ENCODE results near the gene MYF5.

Gene MYF5

GRCh38 chr12:80711866-80712265 lies 4.8 kb upstream of the MYF5 start:
- DNase-seq (no peak), ATAC-seq (ENCODE audit: insufficient read depth, low read depth) (no peak)
- no peak for TF ChIP-seq EZH2 (IDR thresholded peaks at IDR 0.05; ENCODE audit: borderline replicate concordance, low read depth, low read length, severe bottlenecking)
- no peak for TF ChIP-seq CTCF (IDR thresholded peaks at IDR 0.05; ENCODE audit: borderline replicate concordance, extremely low read depth, low read length, poor library complexity, severe bottlenecking)
- Histone ChIP-seq H3K36me3 (ENCODE audit: insufficient read depth, low read length) (no peaks in the 10 kb centered on the region), H2AFZ (ENCODE audit: low read depth, low read length) (no peak overlapping the region), H4K20me1 (ENCODE audit: insufficient read depth, low read length) (no peaks in the 10 kb centered on the region), H3K9me3 (ENCODE audit: insufficient read depth, low read length, severe bottlenecking) (no peaks in the 10 kb centered on the region), H3K79me2 (ENCODE audit: insufficient read depth, low read length) (no peaks in the 10 kb centered on the region), H3K4me1 (ENCODE audit: insufficient read depth, low read length) (no peaks in the 10 kb centered on the region), H3K27me3 (ENCODE audit: insufficient read depth, low read length, poor library complexity) (no peaks in the 10 kb centered on the region), H3K4me3 (ENCODE audit: low read depth in 1 of 2, low read length in 2 of 2) (no peak overlapping the region), H3K9ac (ENCODE audit: low read depth, low read length) (no peak overlapping the region), H3K4me2 (ENCODE audit: insufficient read depth, low read length) (no peak overlapping the region), H3K27ac (ENCODE audit: low read length) (no peak overlapping the region)

DNA sequence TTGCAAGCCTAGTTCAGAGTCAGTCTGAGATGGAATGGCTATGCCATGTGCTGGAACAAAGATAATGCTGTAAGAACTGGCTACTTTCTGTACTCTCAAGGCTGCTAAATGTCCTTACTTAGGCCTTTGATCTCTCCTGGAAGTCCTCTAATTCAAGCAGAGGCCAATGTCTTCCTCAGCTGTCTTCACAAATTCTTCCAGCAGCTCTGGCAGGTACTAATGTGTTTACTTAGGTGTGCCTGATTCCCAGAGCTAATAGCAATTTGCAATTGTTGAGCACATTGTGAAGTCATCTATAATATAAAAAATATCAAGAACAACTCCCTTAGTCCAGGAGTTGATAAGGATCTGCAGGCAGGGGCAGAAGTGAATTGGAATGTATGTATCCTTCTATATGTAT lies 3.8 kb upstream of the MYF5 start:
- Histone ChIP-seq H3K9ac (ENCODE audit: low read depth, low read length) (no peak overlapping the region), H3K9me3 (ENCODE audit: insufficient read depth, low read length, severe bottlenecking) (no peaks in the 10 kb centered on the region), H2AFZ (ENCODE audit: low read depth, low read length) (no peak overlapping the region), H3K4me2 (ENCODE audit: insufficient read depth, low read length) (no peak overlapping the region), H3K4me3 (ENCODE audit: low read depth in 1 of 2, low read length in 2 of 2) (no peak overlapping the region), H3K36me3 (ENCODE audit: insufficient read depth, low read length) (no peaks in the 10 kb centered on the region), H3K4me1 (ENCODE audit: insufficient read depth, low read length) (no peaks in the 10 kb centered on the region), H3K27ac (ENCODE audit: low read length) (no peak overlapping the region), H4K20me1 (ENCODE audit: insufficient read depth, low read length) (no peaks in the 10 kb centered on the region), H3K27me3 (ENCODE audit: insufficient read depth, low read length, poor library complexity) (no peaks in the 10 kb centered on the region), H3K79me2 (ENCODE audit: insufficient read depth, low read length) (no peaks in the 10 kb centered on the region)
- TF ChIP-seq EZH2 (IDR thresholded peaks at IDR 0.05; ENCODE audit: borderline replicate concordance, low read depth, low read length, severe bottlenecking) (no peak), CTCF (IDR thresholded peaks at IDR 0.05; ENCODE audit: borderline replicate concordance, extremely low read depth, low read length, poor library complexity, severe bottlenecking) (no peak)
- ATAC-seq (ENCODE audit: insufficient read depth, low read depth), result no peak
- no peak for DNase-seq

DNA sequence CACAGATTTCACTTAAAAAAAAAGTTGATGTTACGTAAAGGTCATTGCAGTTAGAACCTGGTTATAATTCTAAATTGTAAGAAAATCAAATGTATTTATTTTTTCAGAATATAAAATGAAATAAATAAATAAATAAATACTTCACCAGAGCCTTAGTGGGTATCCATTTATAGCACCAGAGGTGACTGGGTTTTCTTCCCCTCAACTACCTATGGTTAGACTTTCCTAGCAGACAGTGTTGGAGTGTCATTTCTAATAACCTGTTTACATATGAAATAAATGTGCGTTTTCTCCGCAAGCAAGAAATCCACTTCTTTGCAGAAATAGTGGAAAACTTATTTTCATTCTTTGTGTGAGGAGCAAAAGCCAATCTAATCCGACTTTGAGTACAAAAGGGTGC lies 3.3 kb upstream of the MYF5 start:
- Histone ChIP-seq H3K36me3 (ENCODE audit: insufficient read depth, low read length) (no peaks in the 10 kb centered on the region), H3K4me2 (ENCODE audit: insufficient read depth, low read length) (no peak overlapping the region), H3K9ac (ENCODE audit: low read depth, low read length) (no peak overlapping the region), H3K4me1 (ENCODE audit: insufficient read depth, low read length) (no peaks in the 10 kb centered on the region), H4K20me1 (ENCODE audit: insufficient read depth, low read length) (no peaks in the 10 kb centered on the region), H3K27me3 (ENCODE audit: insufficient read depth, low read length, poor library complexity) (no peaks in the 10 kb centered on the region), H3K4me3 (ENCODE audit: low read depth in 1 of 2, low read length in 2 of 2) (no peak overlapping the region), H3K9me3 (ENCODE audit: insufficient read depth, low read length, severe bottlenecking) (no peaks in the 10 kb centered on the region), H3K79me2 (ENCODE audit: insufficient read depth, low read length) (no peaks in the 10 kb centered on the region), H2AFZ (ENCODE audit: low read depth, low read length) (no peak overlapping the region), H3K27ac (ENCODE audit: low read length) (no peak overlapping the region)
- no peak for ATAC-seq (ENCODE audit: insufficient read depth, low read depth)
- no peak for DNase-seq
- TF ChIP-seq EZH2 (IDR thresholded peaks at IDR 0.05; ENCODE audit: borderline replicate concordance, low read depth, low read length, severe bottlenecking) (no peak), CTCF (IDR thresholded peaks at IDR 0.05; ENCODE audit: borderline replicate concordance, extremely low read depth, low read length, poor library complexity, severe bottlenecking) (no peak)

DNA sequence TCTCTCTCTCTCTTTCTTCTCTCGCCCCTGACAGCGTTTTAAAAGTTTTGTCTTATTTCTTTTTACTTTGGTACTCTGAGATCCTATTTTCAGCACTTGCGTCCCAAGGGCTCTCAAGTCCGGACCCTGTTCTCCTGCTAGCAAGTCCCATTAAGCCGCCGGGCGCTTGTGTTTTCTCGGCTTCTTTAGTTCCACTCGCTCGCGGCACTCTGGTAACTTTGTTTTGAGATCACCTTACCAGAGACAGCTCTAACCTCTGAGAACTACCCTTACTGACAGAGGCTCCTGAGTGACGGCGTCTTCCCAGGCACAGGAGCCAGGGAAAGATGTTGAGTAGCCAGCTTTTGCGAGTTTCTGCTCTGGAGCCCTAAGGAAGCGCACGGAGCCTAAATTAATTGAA lies 2.7 kb upstream of the MYF5 start:
- Histone ChIP-seq H3K4me3 (ENCODE audit: low read depth in 1 of 2, low read length in 2 of 2) (no peak overlapping the region), H3K36me3 (ENCODE audit: insufficient read depth, low read length) (no peaks in the 10 kb centered on the region), H3K9ac (ENCODE audit: low read depth, low read length) (no peak overlapping the region), H2AFZ (ENCODE audit: low read depth, low read length) (no peak overlapping the region), H3K27ac (ENCODE audit: low read length) (no peak overlapping the region), H3K4me1 (ENCODE audit: insufficient read depth, low read length) (no peaks in the 10 kb centered on the region), H3K4me2 (ENCODE audit: insufficient read depth, low read length) (no peak overlapping the region), H3K27me3 (ENCODE audit: insufficient read depth, low read length, poor library complexity) (no peaks in the 10 kb centered on the region), H3K9me3 (ENCODE audit: insufficient read depth, low read length, severe bottlenecking) (no peaks in the 10 kb centered on the region), H4K20me1 (ENCODE audit: insufficient read depth, low read length) (no peaks in the 10 kb centered on the region), H3K79me2 (ENCODE audit: insufficient read depth, low read length) (no peaks in the 10 kb centered on the region)
- DNase-seq (no peak), ATAC-seq (ENCODE audit: insufficient read depth, low read depth) (no peak)
- TF ChIP-seq CTCF (IDR thresholded peaks at IDR 0.05; ENCODE audit: borderline replicate concordance, extremely low read depth, low read length, poor library complexity, severe bottlenecking), result no peak
- TF ChIP-seq EZH2 (IDR thresholded peaks at IDR 0.05; ENCODE audit: borderline replicate concordance, low read depth, low read length, severe bottlenecking), result no peak

Measured in DND-41 (cell line).